Osteoblast (primary cell): ENCODE measurements around the gene PLEKHA7. TPM values are rescaled to one million over a fixed set of nuclear protein-coding genes. Genes with fewer than 3 reads are reported as not detected.

Experiments
- DNase-seq: peaks from one replicate; pipeline ENCODE4 v3.0.0; 2011; ENCODE audit warnings: low spot score, mixed read lengths; ENCODE audit not compliant: insufficient read length; ENCODE audit errors: missing footprints
- H2AFZ ChIP-seq: 2 replicates; pipeline ENCODE4 v1.6.0; 2011; ENCODE audit warnings: mild to moderate bottlenecking, low read length
- H3K27ac ChIP-seq: 2 replicates; pipeline ENCODE4 v1.5.1; 2011; ENCODE audit warnings: mild to moderate bottlenecking, low read depth, low read length, moderate library complexity
- H3K27me3 ChIP-seq: 2 replicates; pipeline ENCODE4 v1.6.0; 2012; ENCODE audit warnings: mild to moderate bottlenecking, control low read depth, inconsistent platforms, low read length, moderate library complexity; ENCODE audit not compliant: insufficient read depth
- H3K36me3 ChIP-seq: 2 replicates; pipeline ENCODE4 v1.5.1; 2011; ENCODE audit warnings: mild to moderate bottlenecking, low read length, control low read depth, moderate library complexity; ENCODE audit not compliant: insufficient read depth
- H3K4me1 ChIP-seq: 2 replicates; pipeline ENCODE4 v1.5.1; 2011; ENCODE audit warnings: mild to moderate bottlenecking, low read length, control low read depth, moderate library complexity; ENCODE audit not compliant: insufficient read depth
- H3K4me2 ChIP-seq: 2 replicates; pipeline ENCODE4 v1.6.0; 2011; ENCODE audit warnings: mild to moderate bottlenecking, low read length; ENCODE audit not compliant: insufficient read depth
- H3K4me3 ChIP-seq: fragments of 200-600 bp; sonication (generic); 3 replicates; pipeline ENCODE4 v1.5.1; 2012; ENCODE audit warnings: mild to moderate bottlenecking, low read length, inconsistent platforms; ENCODE audit not compliant: insufficient read depth
- H3K79me2 ChIP-seq: 2 replicates; pipeline ENCODE4 v1.6.0; 2012; ENCODE audit warnings: mild to moderate bottlenecking, low read length, control low read depth, inconsistent platforms; ENCODE audit not compliant: insufficient read depth
- H3K9me3 ChIP-seq: 2 replicates; pipeline ENCODE4 v1.5.1; 2011; ENCODE audit warnings: low read depth, low read length, control low read depth
- H4K20me1 ChIP-seq: 2 replicates; pipeline ENCODE4 v1.6.0; 2012; ENCODE audit warnings: mild to moderate bottlenecking, low read length, control low read depth; ENCODE audit not compliant: insufficient read depth
- CTCF ChIP-seq: IDR thresholded peaks from 2 replicates; pipeline ENCODE4 v1.5.1; 2011; ENCODE audit warnings: mild to moderate bottlenecking, low read depth, low read length, moderate library complexity; ENCODE audit errors: extremely low read depth
- total RNA-seq: library from RNA; depleted of rRNA; stranded (reverse); fragments of >200 nt; gene quantifications from 2 replicates; pipeline ENCODE4 v1.2.3, GENCODE V29; 2012

Gene PLEKHA7
- total RNA-seq, 1 donor, result 1.1 TPM

DNA sequence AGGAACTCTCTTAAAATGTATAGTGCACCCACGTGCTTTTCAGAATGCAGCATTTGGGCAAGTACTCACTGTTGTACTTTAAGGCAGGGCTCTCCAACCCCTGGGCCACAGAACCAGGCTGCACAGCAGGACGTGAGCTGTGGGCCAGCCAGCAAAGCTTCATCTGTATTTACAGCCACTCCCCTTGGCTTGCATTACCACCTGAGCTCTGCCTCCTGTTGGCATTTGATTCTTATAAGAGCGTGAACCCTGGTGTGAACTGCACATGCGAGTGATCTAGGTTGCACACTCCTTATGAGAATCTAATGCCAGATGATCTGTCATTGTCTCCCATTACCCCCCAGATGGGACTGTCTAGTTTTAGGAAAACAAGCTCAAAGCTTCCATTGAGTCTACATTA lies 272.7 kb downstream of the PLEKHA7 start:
- Histone ChIP-seq H3K4me2 (peak overlapping the region; percentile 3), H3K36me3 (peaks cover 15% of the 10 kb centered on the region), H2AFZ (no peak overlapping the region), H3K27me3 (no peaks in the 10 kb centered on the region), H3K9me3 (no peaks in the 10 kb centered on the region), H3K4me3 (no peak overlapping the region), H4K20me1 (peaks cover 46% of the 10 kb centered on the region), H3K79me2 (peaks cover 84% of the 10 kb centered on the region), H3K4me1 (peaks cover 15% of the 10 kb centered on the region), H3K27ac (no peak overlapping the region)
- DNase-seq, result no peak
- no peak for TF ChIP-seq CTCF

- no peaks in the 10 kb centered on the region for H3K9me3 ChIP-seq
- TF ChIP-seq CTCF, result no peak
- H3K4me1 ChIP-seq, result peaks cover 15% of the 10 kb centered on the region
- H4K20me1 ChIP-seq, result peaks cover 32% of the 10 kb centered on the region
- peak overlapping the region; percentile 96 for H3K4me3 ChIP-seq
- peaks cover 2% of the 10 kb centered on the region for H3K36me3 ChIP-seq
- DNase-seq, result peak; percentile 52
- H3K27me3 ChIP-seq, result no peaks in the 10 kb centered on the region
- H3K27ac ChIP-seq, result peak overlapping the region; percentile 99
- H3K79me2 ChIP-seq, result peaks cover 61% of the 10 kb centered on the region
- peak overlapping the region; percentile 94 for H3K4me2 ChIP-seq
- H2AFZ ChIP-seq, result peak overlapping the region; percentile 94
Measured at GRCh38 chr11:16738947-16739815, 275.0 kb downstream of the PLEKHA7 start.

GRCh38 chr11:16738193-16738946 lies 275.8 kb downstream of the PLEKHA7 start, which contains the start of gene C11orf58:
Gene C11orf58 (plus strand): TSS chr11:16738647. CDS start chr11:16738779, 132 bp downstream.
- H3K79me2 ChIP-seq, result peaks cover 53% of the 10 kb centered on the region
- DNase-seq, result peak; percentile 88

More at GRCh38 chr11:16738193-16738946, 275.8 kb downstream of the PLEKHA7 start, which contains the start of gene C11orf58:
- H3K9me3 ChIP-seq, result no peaks in the 10 kb centered on the region
- H2AFZ ChIP-seq, result peak within 1 kb of the TSS; percentile 97
- H3K36me3 ChIP-seq, result no peaks in the 10 kb centered on the region
- no peaks in the 10 kb centered on the region for H3K27me3 ChIP-seq
- peak within 1 kb of the TSS; percentile 99 for H3K27ac ChIP-seq
- H3K4me3 ChIP-seq, result peak within 1 kb of the TSS; percentile 96
- peaks cover 30% of the 10 kb centered on the region for H4K20me1 ChIP-seq
- H3K4me2 ChIP-seq, result peak within 1 kb of the TSS; percentile 94
- peaks cover 15% of the 10 kb centered on the region for H3K4me1 ChIP-seq
- no peak for TF ChIP-seq CTCF
